Endothelial cell of umbilical vein (primary cell): Measurements from ENCODE around the gene CMSS1.

Experiments used
- CTCF ChIP-seq, 2 donors: IDR thresholded peaks; 1 replicate in 1 of 2; 2 replicates in 1 of 2; pipeline ENCODE4 v1.5.1; 2011; ENCODE audit warnings: low read length in 2 of 2, mild to moderate bottlenecking in 2 of 2, moderate library complexity in 2 of 2, control low read depth in 1 of 2, inconsistent platforms in 1 of 2, low read depth in 1 of 2; ENCODE audit not compliant: insufficient read depth in 1 of 2; ENCODE audit errors: extremely low read depth in 1 of 2
- EZH2 ChIP-seq: IDR thresholded peaks from 2 replicates; pipeline ENCODE4 v1.6.1; 2012; ENCODE audit warnings: borderline replicate concordance, low read depth, mild to moderate bottlenecking, moderate library complexity, low read length, inconsistent platforms; ENCODE audit not compliant: severe bottlenecking
- FOS ChIP-seq: IDR thresholded peaks from 2 replicates; pipeline ENCODE4 v1.6.1; 2011; ENCODE audit warnings: mild to moderate bottlenecking, low read length, moderate library complexity, borderline replicate concordance; ENCODE audit not compliant: insufficient read depth
- GATA2 ChIP-seq: IDR thresholded peaks from 2 replicates; pipeline ENCODE4 v1.7.0; 2011; ENCODE audit warnings: low read depth, mild to moderate bottlenecking, moderate library complexity, mixed read lengths, low read length; ENCODE audit not compliant: insufficient read length, insufficient read depth
- JUN ChIP-seq: IDR thresholded peaks from 2 replicates; pipeline ENCODE4 v1.6.1; 2011; ENCODE audit warnings: borderline replicate concordance, low read depth; ENCODE audit not compliant: insufficient read length, insufficient read depth
- MAX ChIP-seq: IDR thresholded peaks from 2 replicates; pipeline ENCODE4 v1.6.1; 2011; ENCODE audit not compliant: insufficient read depth, insufficient read length
- POLR2A ChIP-seq: IDR thresholded peaks from 2 replicates; pipeline ENCODE4 v1.6.1; 2012; ENCODE audit warnings: low read depth, mild to moderate bottlenecking, control low read depth, low read length
- POLR2AphosphoS5 ChIP-seq: IDR thresholded peaks from 2 replicates; pipeline ENCODE4 v1.6.1; 2012; ENCODE audit warnings: low read depth, mild to moderate bottlenecking, control low read depth, low read length, moderate library complexity; ENCODE audit not compliant: insufficient read depth

- TF ChIP-seq CTCF (IDR thresholded peaks at IDR 0.05; ENCODE audit: extremely low read depth in 1 of 2, insufficient read depth in 1 of 2, low read depth in 1 of 2, low read length in 2 of 2) = no peak
- TF ChIP-seq POLR2A = no peak
- peak; percentile 20 for TF ChIP-seq POLR2AphosphoS5
- TF ChIP-seq EZH2 = no peak
- no peak for TF ChIP-seq JUN
- no peak for TF ChIP-seq GATA2
- TF ChIP-seq MAX = no peak
- peak; percentile 39 for TF ChIP-seq FOS
Measured at GRCh38 chr3:100047455-100048141, 229.9 kb downstream of the CMSS1 start.
